ENCODE results near the gene MKKS. TPM values are rescaled to one million over a fixed set of nuclear protein-coding genes. Genes with fewer than 3 reads are reported as not detected.

MKKS gene
- polyA plus RNA-seq (2011; rRNA removed) (85.2 and 94.2 TPM in 2 replicates), polyA plus RNA-seq (2017; fragmentation: RNase III; extraction: RNeasy Plus Mini Kit Qiagen cat#74134 plus additional on column Dnase treatment) (24.3 to 27.6 TPM (median 25.8 TPM) in 3 replicates), polyA minus RNA-seq (2011; rRNA and poly(A)+ RNA removed) (24.7 and 24.9 TPM in 2 replicates)
- polyA plus RNA-seq (2012; cell fraction: cytosol; rRNA removed): 16.8 and 17.8 TPM in 2 replicates
- polyA plus RNA-seq (2012; cell fraction: nucleus; rRNA removed): 4.5 and 7.3 TPM in 2 replicates

- H3K4me3 ChIP-seq: peak within 1 kb of the TSS; percentile 75
- no peaks in the 10 kb centered on the region for H3K9me3 ChIP-seq
- DNase-seq (ENCODE audit: low read depth in 1 of 2, low spot score in 1 of 2) (peak; percentile 89 to 95), FAIRE-seq (no peak), ATAC-seq (peak; percentile 75 to 79)
- WGBS (ENCODE audit: missing lambda C conversion rate): 1% methylated on average over 52 of the region's 73 CpGs
- peak within 1 kb of the TSS; percentile 92 for H3K4me2 ChIP-seq
- ChIA-PET POLR2A (interaction anchor here (0.6 to 3.2 kb wide), 49 partner anchors 9 to 1021 kb away, joined by 3 to 39 read pairs (median 6); partner anchors contain the start of genes ANKEF1, JAG1 and SNAP25), CTCF (interaction anchor here (0.6 to 2.7 kb wide), 24 partner anchors 9 to 815 kb away, joined by 3 to 29 read pairs (median 3); no protein-coding TSS in a partner anchor)
- peaks cover 61% of the 10 kb centered on the region for H3K4me1 ChIP-seq
- H3K27ac ChIP-seq: peak within 1 kb of the TSS; percentile 90 to 96
- TF ChIP-seq SREBF2 (IDR thresholded peaks at IDR 0.05) (no peak), NR3C1 (IDR thresholded peaks at IDR 0.05) (no peak), ZC3H11A (IDR thresholded peaks at IDR 0.05) (no peak), GATA3 (IDR thresholded peaks at IDR 0.05; ENCODE audit: borderline replicate concordance) (peak; percentile 3; the same call in 1 of the 2 replicates), MYC (IDR thresholded peaks at IDR 0.05; ENCODE audit: borderline replicate concordance, low read length) (peak; percentile 61; the same call in 1 of the 2 replicates), FOSL2 (IDR thresholded peaks at IDR 0.05) (no peak), FOSL2 (CRISPR knock-in tag; IDR thresholded peaks at IDR 0.05) (peak; percentile 47), ATOH8 (CRISPR knock-in tag; IDR thresholded peaks at IDR 0.05; ENCODE audit: low read depth) (peak; percentile 82; the same call in 1 of the 2 replicates), RCOR1 (IDR thresholded peaks at IDR 0.05; ENCODE audit: low read depth, low read length) (no peak), RAD21 (conservative IDR thresholded peaks at IDR 0.05 in 1 of 2, IDR thresholded peaks at IDR 0.05 in 1 of 2) (no peak; a peak in 2 of 5 replicates), MAFK (IDR thresholded peaks at IDR 0.05; ENCODE audit: partially characterized antibody) (no peak), TFCP2L1 (CRISPR knock-in tag; IDR thresholded peaks at IDR 0.05) (0 out of 2 replicates have a peak, but pooled peaks have one; percentile 53), BCL3 (IDR thresholded peaks at IDR 0.05) (peak; percentile 30; the same call in 2 of the 3 replicates), REST (IDR thresholded peaks at IDR 0.05) (peak; percentile 57), RARB (CRISPR knock-in tag; IDR thresholded peaks at IDR 0.05) (no peak), RFX5 (IDR thresholded peaks at IDR 0.05) (peak; percentile 76; the same call in 1 of the 2 replicates), E2F6 (IDR thresholded peaks at IDR 0.05; ENCODE audit: borderline replicate concordance, low read depth) (peak; percentile 93), SMC3 (IDR thresholded peaks at IDR 0.05) (no peak), TP53 (CRISPR knock-in tag; IDR thresholded peaks at IDR 0.05) (peak; percentile 75), PHF8 (IDR thresholded peaks at IDR 0.05; ENCODE audit: borderline replicate concordance, low read depth) (peak; percentile 46), NFE2L2 (conservative IDR thresholded peaks at IDR 0.05; ENCODE audit: low read length) (no peak), ESRRA (IDR thresholded peaks at IDR 0.05; ENCODE audit: borderline replicate concordance, low read length) (peak; percentile 83), CHD2 (IDR thresholded peaks at IDR 0.05; ENCODE audit: low read length, partially characterized antibody) (peak; percentile 72), USF2 (IDR thresholded peaks at IDR 0.05) (no peak), POLR2A (IDR thresholded peaks at IDR 0.05; ENCODE audit: low read length) (peak; percentile 50), KDM5A (IDR thresholded peaks at IDR 0.05) (no peak), HES2 (IDR thresholded peaks at IDR 0.05) (no peak), JUN (IDR thresholded peaks at IDR 0.05) (peak in 1 of 2 experiments; percentile 69; a peak in 4 of 5 replicates), PBX3 (IDR thresholded peaks at IDR 0.05) (0 out of 2 replicates have a peak, but pooled peaks have one; percentile 25), EHF (CRISPR knock-in tag; IDR thresholded peaks at IDR 0.05) (peak; percentile 32; the same call in 1 of the 2 replicates)
These were observed at the start of gene MKKS for GRCh38 chr20:10433623-10434466. Gene MKKS (minus strand): TSS chr20:10434222. CDS start chr20:10413514, 20,708 bp downstream.
